Glutamatergic neuron (in vitro differentiated cells): ENCODE measurements around the gene LBX2. TPM values are rescaled to one million over a fixed set of nuclear protein-coding genes. Genes with fewer than 3 reads are reported as not detected.
"Not testable (repeated sequence)": the region's sequence is repeated elsewhere in the genome, so short reads cannot be mapped to it uniquely, and the experiment has no call there.

Experiments
- DNase-seq: peaks from one replicate; pipeline ENCODE4 v3.0.0; 2022
- H3K27ac Mint-ChIP-seq: one replicate; pipeline ENCODE4 v1.8.0; 2020; ENCODE audit warnings: mild to moderate bottlenecking, mixed read lengths, inconsistent platforms; ENCODE audit not compliant: unreplicated experiment
- H3K27me3 Mint-ChIP-seq: one replicate; pipeline ENCODE4 v1.8.0; 2020; ENCODE audit warnings: mild to moderate bottlenecking, moderate library complexity, mixed read lengths, inconsistent platforms; ENCODE audit not compliant: unreplicated experiment
- H3K36me3 Mint-ChIP-seq: one replicate; pipeline ENCODE4 v1.8.0; 2020; ENCODE audit warnings: mild to moderate bottlenecking, mixed read lengths, inconsistent platforms; ENCODE audit not compliant: unreplicated experiment
- H3K4me1 Mint-ChIP-seq: one replicate; pipeline ENCODE4 v1.8.0; 2020; ENCODE audit warnings: mild to moderate bottlenecking, low read depth, mixed read lengths, inconsistent platforms; ENCODE audit not compliant: unreplicated experiment
- H3K4me3 Mint-ChIP-seq: one replicate; pipeline ENCODE4 v1.8.0; 2020; ENCODE audit warnings: mild to moderate bottlenecking, mixed read lengths, inconsistent platforms; ENCODE audit not compliant: unreplicated experiment
- H3K9me3 Mint-ChIP-seq: one replicate; pipeline ENCODE4 v1.8.0; 2020; ENCODE audit warnings: mild to moderate bottlenecking, moderate library complexity, mixed read lengths, inconsistent platforms; ENCODE audit not compliant: unreplicated experiment
- CTCF ChIP-seq: fragments of 200-600 bp; sonication (generic); IDR thresholded peaks from one replicate; pipeline ENCODE4 v1.5.0; 2021; ENCODE audit not compliant: partially characterized antibody, unreplicated experiment
- total RNA-seq: library from RNA; stranded (reverse); fragmentation: NEBNext Ultra II Directional; extraction: Animal tissue kit (Norgen Biotek cat#: 25700); gene quantifications from one replicate; pipeline ENCODE4 v1.2.1, GENCODE V29; 2021; ENCODE audit not compliant: unreplicated experiment

Gene LBX2
- total RNA-seq, 1 donor from 2014 or later: 0.96 TPM

GRCh38 chr2:74474899-74475298 is 24.5 kb downstream of the LBX2 start:
- no peaks in the 10 kb centered on the region for H3K36me3 Mint-ChIP-seq
- peak; percentile 53 for DNase-seq
- peaks cover 17% of the 10 kb centered on the region for H3K9me3 Mint-ChIP-seq
- no peaks in the 10 kb centered on the region for H3K4me1 Mint-ChIP-seq
- H3K4me3 Mint-ChIP-seq: no peak overlapping the region
- peak; percentile 35 for TF ChIP-seq CTCF
- peaks cover 21% of the 10 kb centered on the region for H3K27me3 Mint-ChIP-seq
- H3K27ac Mint-ChIP-seq: no peak overlapping the region

- no peak overlapping the region for H3K4me3 Mint-ChIP-seq
- peaks cover 20% of the 10 kb centered on the region for H3K9me3 Mint-ChIP-seq
- H3K27ac Mint-ChIP-seq: no peak overlapping the region
- no peak for DNase-seq
- peaks cover 21% of the 10 kb centered on the region for H3K27me3 Mint-ChIP-seq
- TF ChIP-seq CTCF: no peak
- no peaks in the 10 kb centered on the region for H3K36me3 Mint-ChIP-seq
- no peaks in the 10 kb centered on the region for H3K4me1 Mint-ChIP-seq
Measured at GRCh38 chr2:74474481-74474880, 24.9 kb downstream of the LBX2 start.

GRCh38 chr2:74472945-74473258 is 26.5 kb downstream of the LBX2 start:
- Mint-ChIP-seq H3K4me3 (peak overlapping the region; percentile 97), H3K9me3 (peaks cover 20% of the 10 kb centered on the region), H3K27me3 (peaks cover 21% of the 10 kb centered on the region), H3K27ac (peak overlapping the region; percentile 98), H3K4me1 (no peaks in the 10 kb centered on the region), H3K36me3 (no peaks in the 10 kb centered on the region)
- no peak for TF ChIP-seq CTCF
- no peak for DNase-seq

GRCh38 chr2:74472086-74472944 is 27.1 kb downstream of the LBX2 start, which contains the start of gene MRPL53:
TSS of gene MRPL53 (minus strand) at chr2:74472680. CDS start at chr2:74472660, 20 bp downstream.
- Mint-ChIP-seq H3K4me1 (no peaks in the 10 kb centered on the region), H3K36me3 (no peaks in the 10 kb centered on the region), H3K9me3 (peaks cover 18% of the 10 kb centered on the region), H3K27me3 (peaks cover 21% of the 10 kb centered on the region), H3K27ac (peak within 1 kb of the TSS; percentile 98), H3K4me3 (peak within 1 kb of the TSS; percentile 97)
- no peak for TF ChIP-seq CTCF
- DNase-seq: peak; percentile 98

- H3K4me1 Mint-ChIP-seq: no peaks in the 10 kb centered on the region
- no peak for TF ChIP-seq CTCF
- peak overlapping the region; percentile 98 for H3K27ac Mint-ChIP-seq
- DNase-seq: no peak
- peak overlapping the region; percentile 97 for H3K4me3 Mint-ChIP-seq
- H3K36me3 Mint-ChIP-seq: no peaks in the 10 kb centered on the region
- peaks cover 18% of the 10 kb centered on the region for H3K9me3 Mint-ChIP-seq
- peaks cover 18% of the 10 kb centered on the region for H3K27me3 Mint-ChIP-seq
Measured at GRCh38 chr2:74471332-74472065, 27.9 kb downstream of the LBX2 start.

- H3K36me3 Mint-ChIP-seq, H3K27ac Mint-ChIP-seq: not testable (repeated sequence)
Measured at GRCh38 chr2:74470742-74471141, 28.7 kb downstream of the LBX2 start.

More at GRCh38 chr2:74470742-74471141, 28.7 kb downstream of the LBX2 start:
- peaks cover 18% of the 10 kb centered on the region for H3K9me3 Mint-ChIP-seq
- H3K4me3 Mint-ChIP-seq: peak overlapping the region; percentile 83
- not testable (repeated sequence) for DNase-seq, H3K4me1 Mint-ChIP-seq
- H3K27me3 Mint-ChIP-seq: peaks cover 21% of the 10 kb centered on the region
